Left colon (tissue), 2 donors: ENCODE measurements around the gene MAP4K4. TPM values are rescaled to one million over a fixed set of nuclear protein-coding genes. Genes with fewer than 3 reads are reported as not detected.
"Not testable (repeated sequence)": the region's sequence is repeated elsewhere in the genome, so short reads cannot be mapped to it uniquely, and the experiment has no call there.

ENCODE experiments used
- ATAC-seq: fragments of 200-7000 bp; cut with Tn5 transposase; one replicate; pipeline ENCODE4 v1.9.1; 2020; ENCODE audit warnings: mild to moderate bottlenecking, moderate library complexity
- DNase-seq, 2 donors: peaks; one replicate each; pipeline ENCODE4 v3.0.0-alpha.2; 2020
- intact Hi-C, 2 donors: fragments of 100-400 bp; cut with DNase I in 1 of 2; cut with micrococcal nuclease in 1 of 2; formaldehyde crosslinking; loops; one replicate each; pipeline versions ENCODE4 v1.11.2 to v1.14.0; 2022; cut with DNase I, micrococcal nuclease
- total RNA-seq, 2 donors: library from RNA; stranded (reverse); fragmentation: NEBNext Ultra II Directional; extraction: Animal tissue kit (Norgen Biotek cat#: 25700); gene quantifications; one replicate each; pipeline ENCODE4 v1.2.1, GENCODE V29; 2021
- donor health status: DM: no; HTN: no; CAD: no.
- donor health status: DM: yes; HTN: yes; CAD: no.

The MAP4K4 gene
- total RNA-seq, 2 donors from 2014 or later = 24.9 to 37.5 TPM

DNA sequence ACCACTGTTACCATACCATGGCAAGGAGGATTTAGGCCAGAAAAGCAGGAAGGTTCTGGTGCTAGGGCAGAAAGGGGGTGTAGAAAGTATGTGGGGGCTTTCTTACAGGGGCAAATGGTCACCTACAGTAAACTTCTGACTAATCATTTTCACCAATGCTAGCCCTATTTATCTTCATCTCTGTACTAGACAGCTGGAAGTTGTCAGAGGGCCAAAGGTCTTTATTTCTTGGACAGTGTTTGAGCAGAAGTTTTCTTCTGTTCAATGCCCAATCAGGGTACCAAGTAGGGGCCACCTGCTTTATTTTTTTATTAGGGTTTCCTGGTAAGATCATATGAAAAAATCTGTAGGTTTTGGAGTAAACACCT, 37.6 kb downstream of the MAP4K4 start:
- no peak for ATAC-seq
- DNase-seq = no peak
- intact Hi-C loops = no loop called here

DNA sequence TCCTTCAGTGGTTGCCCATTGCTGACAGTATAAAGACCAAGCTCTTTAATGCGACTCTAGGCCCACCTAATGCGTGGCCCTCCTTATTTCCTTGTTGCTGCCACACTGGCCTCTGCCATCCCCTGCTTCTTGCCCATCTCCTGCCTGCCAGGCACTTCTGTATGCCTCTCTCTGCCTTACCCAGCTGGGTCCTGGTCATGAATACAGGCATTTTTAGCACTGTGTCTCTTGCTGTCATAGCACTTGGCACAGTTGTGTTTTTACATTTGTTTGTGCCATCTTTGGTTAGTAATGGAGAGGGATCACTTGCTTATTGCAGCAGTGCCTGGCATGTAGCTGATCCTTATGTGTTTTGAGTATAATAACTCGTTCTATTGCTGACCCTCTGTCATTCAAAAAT, 38.7 kb downstream of the MAP4K4 start:
- intact Hi-C loops = no loop called here
- ATAC-seq (no peak), DNase-seq (no peak)

DNA sequence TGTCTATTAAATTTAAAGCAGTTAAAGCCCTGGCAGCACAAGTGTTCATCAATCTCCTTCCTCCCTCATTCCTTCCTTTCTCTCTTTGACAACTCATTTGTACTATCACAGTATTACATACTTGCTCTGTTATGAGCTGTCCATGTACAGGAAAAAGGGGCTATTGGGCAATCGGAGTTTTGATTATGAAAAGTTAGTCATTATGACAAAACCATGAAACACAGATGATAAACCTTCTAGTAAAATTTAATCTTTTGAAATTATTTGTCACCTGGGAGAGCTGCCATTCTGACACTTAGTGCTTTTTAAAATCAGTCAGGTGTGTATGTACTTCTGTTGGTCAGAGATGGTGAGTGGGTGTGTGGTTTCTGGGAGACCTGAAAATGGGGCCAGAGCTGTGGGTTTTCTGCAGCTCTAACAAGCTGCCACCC, 39.4 kb downstream of the MAP4K4 start:
- intact Hi-C loops = no loop called here
- ATAC-seq = no peak

DNA sequence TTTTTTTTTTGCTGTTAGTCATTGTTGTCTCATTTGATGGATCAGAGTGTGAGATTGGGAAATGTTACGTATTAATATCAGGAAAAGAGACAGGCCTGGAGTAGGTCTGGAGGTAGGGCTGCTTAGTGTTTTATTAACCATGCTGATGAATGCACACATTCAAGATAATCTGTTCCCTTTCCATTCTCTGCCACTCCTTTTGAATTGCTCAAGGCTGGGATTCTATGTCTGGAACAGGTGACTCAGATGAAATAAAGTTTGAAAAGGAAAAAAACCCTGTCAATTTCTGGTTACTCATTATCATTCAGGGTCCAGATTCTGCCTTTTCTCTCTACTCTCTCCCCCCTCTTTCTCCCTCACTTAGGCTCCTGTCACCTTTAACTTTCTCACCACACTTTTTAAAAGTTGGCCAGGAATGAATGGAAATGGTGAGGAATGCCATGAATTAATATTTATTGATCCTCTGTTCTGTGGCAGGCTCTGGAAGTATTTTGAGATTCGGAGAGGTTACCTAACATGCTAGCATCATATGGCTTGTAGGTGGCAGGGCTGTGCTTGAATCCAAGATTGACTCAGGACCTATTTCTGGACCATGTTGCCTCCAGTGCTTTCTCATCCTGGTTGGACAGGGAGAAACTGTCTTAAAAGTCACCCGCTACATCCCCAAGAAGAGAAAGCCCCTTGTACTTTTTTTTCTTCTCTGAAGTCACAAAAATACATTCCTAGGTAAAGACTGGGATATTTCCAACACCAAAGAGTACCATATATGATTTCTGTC, 40.2 kb downstream of the MAP4K4 start:
- intact Hi-C loops = no loop called here
- DNase-seq = no peak
- ATAC-seq = peak; percentile 62

More for the DNA sequence above, 39.4 kb downstream of the MAP4K4 start:
- no peak for DNase-seq

DNA sequence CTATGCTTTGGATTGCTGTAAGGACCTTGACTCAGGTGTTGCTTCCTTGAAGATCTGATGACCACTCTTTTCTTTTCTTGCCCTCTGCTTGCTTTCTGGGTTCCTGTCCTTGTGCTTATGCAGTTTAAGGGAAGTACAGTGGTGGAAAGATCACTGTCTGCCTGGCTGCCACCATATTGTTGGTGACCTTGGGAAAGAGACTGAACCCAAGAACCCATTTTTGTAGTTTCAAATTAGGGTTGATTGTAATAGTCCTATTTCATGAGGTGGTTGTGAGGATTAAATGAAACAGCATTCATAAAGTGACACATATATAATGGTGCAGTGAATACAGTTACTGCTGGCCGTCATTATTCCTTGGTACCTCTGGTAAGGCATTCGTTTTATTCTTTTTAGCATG, 41.1 kb downstream of the MAP4K4 start:
- no peak for DNase-seq
- ATAC-seq = no peak
- intact Hi-C loops = no loop called here

DNA sequence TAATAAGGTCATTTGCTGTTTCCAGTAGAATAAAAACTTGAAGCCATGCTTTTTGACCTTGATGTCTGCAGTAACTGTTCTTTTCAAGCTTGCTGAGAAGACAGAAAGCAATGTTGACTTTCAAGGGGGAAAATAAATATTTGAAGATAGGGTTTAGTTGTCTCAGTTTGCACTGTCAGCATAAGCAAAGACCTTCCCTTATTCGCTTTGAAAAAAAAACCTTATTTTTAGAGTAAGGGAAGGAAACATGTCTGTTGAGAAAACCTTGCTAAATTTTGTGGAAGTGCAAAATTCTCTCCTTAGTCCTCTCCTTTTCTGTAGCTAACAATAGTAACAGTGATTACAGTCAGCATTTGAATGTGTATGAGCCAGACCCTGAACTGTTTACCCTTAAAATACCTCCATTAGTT, 43.1 kb downstream of the MAP4K4 start:
- DNase-seq (no peak), ATAC-seq (no peak)
- intact Hi-C loops = no loop called here

DNA sequence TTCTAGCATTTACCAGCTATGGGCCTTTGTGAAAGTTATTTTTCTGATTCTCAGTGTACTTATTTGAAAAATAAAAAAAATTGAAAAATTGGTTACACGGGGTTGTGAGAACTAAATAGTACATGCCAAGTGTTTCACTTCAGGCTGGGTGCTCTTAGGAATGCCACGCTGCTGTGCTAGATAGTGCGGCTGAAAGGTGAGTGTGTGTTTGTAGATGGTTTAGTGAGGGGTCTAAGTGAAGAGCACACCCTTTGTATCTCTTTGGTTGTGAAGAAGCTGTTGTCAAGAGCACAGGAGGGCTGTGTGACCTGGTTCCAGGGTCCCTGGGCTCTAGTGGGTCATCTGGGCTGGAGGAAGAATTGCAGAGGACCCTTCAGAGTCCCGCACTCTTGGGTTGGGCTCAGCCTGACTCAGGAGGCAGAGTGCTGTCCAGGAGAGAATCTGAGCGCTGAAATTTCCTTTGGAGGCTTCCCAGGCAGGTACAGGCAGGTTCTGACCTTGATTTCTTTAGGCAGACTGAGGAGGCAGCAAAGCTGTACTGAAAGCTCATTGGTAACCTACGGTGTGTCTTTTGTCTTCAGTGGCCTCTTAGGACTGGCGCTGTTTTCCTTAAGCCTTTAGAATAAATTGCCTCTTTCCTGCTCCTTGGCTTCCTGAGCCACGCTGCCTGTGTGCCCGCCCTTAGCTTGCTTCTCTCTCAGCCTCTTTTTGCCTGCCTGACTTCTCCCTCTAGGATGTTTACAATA, 44.4 kb downstream of the MAP4K4 start:
- no peak for ATAC-seq
- no peak for DNase-seq
- intact Hi-C loops = no loop called here

DNA sequence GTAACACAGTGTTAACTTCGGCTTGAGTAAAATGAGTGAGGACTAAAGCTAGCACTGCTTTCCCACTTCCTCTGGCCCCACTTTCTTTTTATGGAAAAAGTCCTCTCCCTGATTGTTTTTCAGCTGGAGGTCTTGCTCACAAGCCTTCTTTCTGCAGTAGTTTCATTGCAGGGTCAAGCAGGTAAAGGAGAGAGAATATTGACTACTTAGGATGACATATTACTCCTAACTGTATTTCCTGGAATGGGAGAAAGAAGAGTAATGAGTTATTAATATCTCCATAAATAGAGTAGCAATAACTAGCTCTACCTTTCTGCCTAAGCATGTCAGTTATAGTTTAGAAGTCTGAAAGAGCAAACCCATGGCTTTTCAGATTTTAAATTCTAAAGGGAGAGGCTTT, 45.0 kb downstream of the MAP4K4 start:
- intact Hi-C loops = no loop called here
- no peak for DNase-seq
- no peak for ATAC-seq

DNA sequence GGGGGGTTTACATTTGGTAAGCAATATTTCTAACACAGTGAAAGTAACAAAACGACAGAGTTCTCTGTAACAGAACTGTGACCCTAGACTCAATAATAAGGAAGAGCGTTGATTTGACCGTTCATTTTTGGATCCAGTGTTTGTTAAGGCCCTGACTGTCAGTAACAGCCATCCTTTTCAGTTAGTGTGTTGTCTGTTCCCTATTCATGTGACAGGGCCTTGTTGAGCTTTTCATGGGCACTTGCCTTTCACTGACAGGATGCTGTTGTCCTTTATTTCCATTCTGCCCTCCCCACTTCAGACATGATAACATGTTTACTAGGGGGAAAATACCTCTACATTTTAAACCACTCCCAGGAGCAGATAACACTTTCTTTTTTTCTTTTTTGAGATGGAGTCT, 45.8 kb downstream of the MAP4K4 start:
- DNase-seq (no peak), ATAC-seq (no peak)
- intact Hi-C loops = no loop called here

DNA sequence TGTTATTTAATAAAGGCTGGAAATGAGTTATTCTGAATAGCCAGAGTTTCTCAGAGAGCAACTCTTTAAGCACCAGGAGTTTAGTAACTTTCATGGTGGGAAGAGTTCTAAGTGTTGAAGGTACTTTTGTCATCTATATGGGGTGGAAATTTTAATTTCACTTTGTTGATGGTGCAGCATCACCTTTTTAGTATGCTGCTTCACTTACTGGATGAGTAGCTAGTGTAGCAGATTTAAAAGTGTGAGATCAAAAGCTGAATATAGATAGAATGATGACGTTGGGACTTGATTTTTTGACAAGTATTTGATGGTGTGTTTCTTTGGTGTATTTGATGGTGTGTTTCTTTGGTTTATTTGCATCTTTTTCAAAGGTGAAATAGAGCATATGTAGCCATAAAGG, 47.3 kb downstream of the MAP4K4 start:
- DNase-seq (no peak), ATAC-seq (no peak)
- intact Hi-C loops = no loop called here

DNA sequence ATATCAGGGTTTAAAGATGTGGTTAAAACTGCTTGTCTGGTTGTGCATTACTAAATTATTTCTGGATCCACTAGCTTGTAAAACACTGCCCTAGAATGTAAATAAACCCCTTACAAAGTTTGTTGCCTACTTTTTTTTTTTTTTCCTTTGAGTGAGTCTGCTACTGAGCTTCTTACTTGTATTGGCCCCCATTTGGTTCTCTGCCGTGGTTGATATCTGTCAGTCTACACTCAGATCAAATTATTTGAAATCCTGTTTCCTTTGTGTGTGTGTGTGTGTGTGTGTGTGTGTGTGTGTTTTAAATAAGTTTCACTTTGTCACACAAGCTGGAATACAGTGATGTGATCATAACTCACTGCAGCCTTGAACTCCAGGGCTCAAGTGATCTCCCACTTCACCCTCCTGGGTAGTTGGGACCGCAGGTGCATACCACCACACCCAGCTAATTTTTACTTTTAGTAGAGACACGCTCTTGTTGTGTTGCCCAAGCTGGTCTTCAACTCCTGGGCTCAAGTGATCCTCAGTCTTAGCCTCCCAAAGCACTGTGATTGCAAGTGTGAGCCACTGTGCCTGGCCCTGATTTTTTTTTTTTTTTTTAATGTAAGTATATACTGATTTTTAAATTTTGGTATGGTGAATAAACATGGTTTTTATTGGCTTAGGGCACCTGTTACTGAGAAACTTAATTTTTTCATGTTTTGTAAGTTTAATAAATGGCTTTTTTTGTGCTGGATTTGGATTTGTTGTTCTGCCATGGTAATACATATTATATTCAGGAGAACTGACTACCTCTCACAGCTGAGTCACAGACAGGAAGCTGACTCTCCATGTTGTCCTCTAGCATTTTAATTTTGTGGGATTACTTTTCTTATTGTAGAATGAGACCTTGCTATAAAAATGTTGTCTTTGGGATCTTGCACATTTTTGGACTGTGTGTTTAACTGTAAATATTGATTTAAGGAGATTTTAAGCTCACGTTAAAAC, 48.5 kb downstream of the MAP4K4 start:
- intact Hi-C loops = no loop called here
- DNase-seq = no peak
- ATAC-seq = no peak

DNA sequence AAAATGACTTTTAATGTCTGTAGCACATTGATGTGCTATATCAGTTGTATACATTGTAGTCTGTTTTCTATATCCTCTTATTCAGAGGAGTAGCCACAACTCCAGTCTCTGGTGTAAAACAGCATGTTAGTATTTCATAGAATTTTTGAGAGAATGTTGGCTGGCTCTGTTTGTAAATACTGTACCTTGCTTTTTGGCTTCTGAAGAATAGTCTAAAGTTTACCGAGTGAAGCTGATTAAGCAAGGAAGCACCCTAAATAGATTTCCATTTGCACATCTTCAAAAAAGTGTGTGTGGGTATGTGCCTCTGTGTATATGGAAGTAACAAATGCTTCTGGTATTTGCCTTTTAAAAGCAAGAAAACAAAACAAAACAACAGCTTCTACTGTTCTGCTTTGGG, 50.5 kb downstream of the MAP4K4 start:
- intact Hi-C loops = no loop called here
- DNase-seq (no peak), ATAC-seq (no peak)

DNA sequence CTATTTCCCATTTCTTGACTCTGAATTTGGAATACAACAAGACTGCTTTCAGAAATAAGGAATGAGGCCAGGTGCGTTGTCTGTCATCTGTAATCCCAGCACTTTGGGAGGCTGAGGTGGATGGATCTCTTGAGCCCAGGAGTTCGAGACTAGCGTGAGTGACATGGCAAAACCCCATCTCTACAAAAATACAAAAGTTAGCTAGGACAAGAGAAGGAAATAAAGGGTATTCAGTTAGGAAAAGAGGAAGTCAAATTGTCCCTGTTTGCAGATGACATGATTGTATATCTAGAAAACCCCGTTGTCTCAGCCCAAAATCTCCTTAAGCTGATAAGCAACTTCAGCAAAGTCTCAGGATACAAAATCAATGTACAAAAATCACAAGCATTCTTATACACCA, 51.0 kb downstream of the MAP4K4 start:
- intact Hi-C loops, DNase-seq, ATAC-seq: not testable (repeated sequence)

DNA sequence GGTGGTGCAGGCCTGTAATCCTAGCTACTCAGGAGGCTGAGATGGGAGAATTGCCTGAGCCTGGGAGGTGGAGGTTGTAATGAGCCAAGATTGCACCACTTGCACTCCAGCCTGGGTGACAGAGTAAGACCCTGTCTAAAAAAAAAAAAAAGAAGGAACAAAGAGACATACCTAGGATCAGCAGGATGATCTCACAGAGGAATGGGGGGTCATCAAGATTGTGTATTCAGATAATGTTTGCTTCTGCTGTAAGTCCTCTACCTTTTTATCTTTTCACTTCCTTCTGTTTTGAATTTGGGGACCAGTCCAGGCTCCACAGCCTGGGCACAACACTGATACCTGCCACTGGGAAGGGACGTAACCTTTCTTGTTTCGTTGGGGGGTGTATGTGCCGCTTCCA, 53.2 kb downstream of the MAP4K4 start:
- DNase-seq (no peak), ATAC-seq (no peak)
- intact Hi-C loops = no loop called here

DNA sequence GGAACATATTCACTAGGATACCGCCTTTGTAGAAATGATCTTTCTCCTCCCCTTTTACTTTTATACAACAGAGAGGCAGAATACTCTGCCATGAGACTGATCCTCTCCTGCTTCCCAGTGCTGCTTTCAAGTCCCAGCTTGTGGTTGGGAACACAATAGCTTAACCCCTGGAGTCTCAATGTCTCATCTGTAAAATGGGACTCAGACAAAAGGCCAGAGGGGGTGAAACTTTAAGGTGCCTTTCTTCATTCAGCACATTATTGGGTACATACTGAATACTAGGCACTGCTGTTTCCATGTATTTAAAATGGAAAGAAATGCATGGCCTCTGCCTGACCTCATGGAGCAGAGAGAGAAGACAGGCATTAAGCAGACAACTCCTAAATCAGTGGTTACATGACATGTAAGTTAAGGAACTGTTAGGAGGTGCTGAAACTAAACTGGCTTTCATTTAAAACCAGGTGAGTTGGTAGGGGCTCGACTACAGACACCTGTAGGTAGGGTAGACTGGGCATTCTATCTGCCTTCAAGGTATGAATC, 53.8 kb downstream of the MAP4K4 start:
- ATAC-seq = no peak
- no peak for DNase-seq
- intact Hi-C loops = no loop called here

DNA sequence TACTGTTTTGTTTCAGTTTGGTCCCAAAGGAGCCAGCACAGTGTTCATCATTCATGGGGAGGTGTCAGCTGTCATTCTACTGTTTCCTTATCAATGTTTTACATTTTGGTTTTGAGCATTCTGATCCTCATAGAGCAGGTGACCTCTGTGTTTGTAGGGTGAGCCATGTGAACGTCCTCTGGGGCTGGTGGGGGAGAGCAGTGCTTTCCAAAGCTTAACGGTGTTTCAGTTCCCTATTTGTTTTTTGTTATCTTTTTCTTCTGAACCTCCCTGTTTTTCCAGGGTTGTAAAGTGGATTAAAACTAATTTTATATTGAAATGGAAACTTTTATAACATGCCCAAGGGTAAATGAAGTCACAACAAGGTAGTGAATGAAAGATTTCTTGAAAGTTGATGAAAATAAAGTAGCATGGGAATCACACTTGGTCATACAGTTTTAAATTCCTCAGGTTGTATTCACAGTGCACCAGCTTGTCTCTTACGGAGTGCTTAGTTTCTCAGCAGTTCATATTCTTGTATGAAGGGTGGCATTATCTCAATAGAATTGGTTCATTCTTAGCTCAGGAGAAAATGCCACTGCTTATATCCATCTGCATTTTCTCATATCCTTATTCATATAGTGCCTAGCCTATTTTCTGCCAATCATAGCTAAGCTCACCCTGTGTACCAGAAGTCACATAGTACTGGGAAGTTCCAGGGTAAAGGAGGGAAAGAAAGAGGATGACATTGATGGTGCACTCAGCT, 54.5 kb downstream of the MAP4K4 start:
- intact Hi-C loops = no loop called here
- ATAC-seq = peak; percentile 19
- DNase-seq = no peak

DNA sequence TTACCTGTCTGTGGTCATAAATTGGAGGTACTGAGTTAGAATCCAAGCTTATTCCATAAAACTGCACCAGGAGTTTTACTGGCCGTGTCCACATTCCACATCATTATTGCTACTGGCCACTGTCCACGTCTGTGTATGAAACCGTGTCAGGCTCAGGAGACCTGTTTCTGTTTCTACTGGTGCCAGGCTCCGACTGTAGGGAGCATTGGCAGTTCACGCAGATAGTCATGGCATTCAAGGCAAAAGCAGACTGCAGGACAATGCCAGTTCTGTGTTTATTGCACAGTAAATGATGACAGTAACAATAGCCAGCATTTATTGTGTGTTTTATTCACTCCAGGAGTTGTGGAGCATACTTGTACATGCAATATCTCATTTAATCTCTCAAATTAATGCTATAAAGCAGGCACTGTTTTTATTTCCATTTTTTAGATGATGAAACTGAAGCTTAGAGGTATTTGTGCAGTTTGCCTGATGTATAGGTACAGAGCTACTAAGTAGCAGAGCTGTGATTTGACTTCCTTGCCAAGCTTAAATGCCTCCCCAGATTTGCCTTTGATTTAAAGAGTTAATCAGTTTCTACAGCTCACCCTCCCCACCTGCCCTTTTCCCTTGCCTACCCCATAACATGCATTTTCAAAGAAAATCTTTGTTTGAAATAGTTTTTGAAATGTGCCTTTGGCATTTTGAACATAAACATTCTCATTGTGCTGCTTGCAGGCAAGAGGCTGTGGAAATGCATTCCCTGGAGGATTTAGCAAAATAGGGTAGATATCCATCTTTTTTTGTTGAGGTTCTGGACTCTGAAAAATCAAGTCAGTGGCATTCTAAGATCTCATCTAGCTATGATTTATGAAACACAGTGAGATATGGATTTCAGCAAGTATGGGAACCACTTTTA, 55.5 kb downstream of the MAP4K4 start:
- ATAC-seq (peak; percentile 71), DNase-seq (no peak)
- intact Hi-C loops = no loop called here
